Sciatic nerve (tissue), 2 donors: Measurements from ENCODE around the gene SPPL3. TPM values are rescaled to one million over a fixed set of nuclear protein-coding genes. Genes with fewer than 3 reads are reported as not detected.

Experiments used
- ATAC-seq: fragments of 200-7000 bp; cut with Tn5 transposase; one replicate; pipeline ENCODE4 v1.9.1; 2020; ENCODE audit warnings: mild to moderate bottlenecking, moderate library complexity
- DNase-seq: peaks from one replicate; pipeline ENCODE4 v3.0.0-alpha.2; 2020; ENCODE audit warnings: low spot score
- intact Hi-C: fragments of 100-400 bp; cut with DNase I; formaldehyde crosslinking; loops from one replicate; pipeline ENCODE4 v1.14.2; 2022
- total RNA-seq: library from RNA; stranded (reverse); fragmentation: NEBNext Ultra II Directional; extraction: Animal tissue kit (Norgen Biotek cat#: 25700); gene quantifications from one replicate; pipeline ENCODE4 v1.2.1, GENCODE V29; 2021
- donor health status: DM: no; HTN: no; CAD: no.
- donor health status: DM: no; HTN: no; CAD: no.

Gene SPPL3
- total RNA-seq, 1 donor from 2014 or later: 58.5 TPM

- ATAC-seq (no peak), DNase-seq (no peak)
- intact Hi-C loops: no loop called here
These were observed 183.0 kb downstream of the SPPL3 start for GRCh38 chr12:120720987-120721801.

DNA sequence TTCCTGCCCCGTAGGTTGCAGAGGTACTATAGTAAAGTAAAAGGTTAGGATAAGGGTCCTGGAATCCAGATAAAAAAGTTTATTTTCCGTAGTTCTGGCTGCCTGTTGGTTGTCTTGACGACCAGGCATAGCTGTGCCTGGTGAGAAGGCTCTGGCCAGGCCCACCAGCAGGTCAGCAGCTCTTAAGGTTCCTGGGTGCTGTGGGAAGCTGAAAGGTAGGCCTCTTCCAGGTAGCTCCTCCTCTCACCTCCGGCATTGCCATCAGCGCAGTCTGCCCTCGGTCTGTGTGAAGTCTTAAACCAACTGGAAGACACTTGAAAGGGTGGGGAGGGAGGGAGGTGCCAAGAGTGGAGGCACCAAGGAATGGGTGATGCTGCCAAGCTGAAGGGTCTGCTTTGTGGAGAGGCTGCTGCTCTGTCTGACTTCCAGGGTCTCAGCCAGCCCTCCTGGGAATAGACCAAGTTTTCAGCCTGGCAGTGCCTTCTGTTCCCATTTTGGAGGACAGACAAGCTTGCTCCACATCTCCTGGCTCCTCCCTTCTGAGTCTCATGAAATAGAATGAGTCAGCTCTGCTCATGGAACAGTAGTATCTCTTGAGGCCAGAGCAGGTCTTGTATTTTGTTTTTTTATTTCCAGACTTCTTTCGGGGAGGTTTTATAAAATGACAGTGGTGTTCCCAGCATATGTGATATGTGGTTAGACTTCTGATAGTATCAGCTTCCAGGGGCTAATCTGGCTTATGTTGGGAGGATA is 183.7 kb downstream of the SPPL3 start:
- peak; percentile 82 for ATAC-seq

DNA sequence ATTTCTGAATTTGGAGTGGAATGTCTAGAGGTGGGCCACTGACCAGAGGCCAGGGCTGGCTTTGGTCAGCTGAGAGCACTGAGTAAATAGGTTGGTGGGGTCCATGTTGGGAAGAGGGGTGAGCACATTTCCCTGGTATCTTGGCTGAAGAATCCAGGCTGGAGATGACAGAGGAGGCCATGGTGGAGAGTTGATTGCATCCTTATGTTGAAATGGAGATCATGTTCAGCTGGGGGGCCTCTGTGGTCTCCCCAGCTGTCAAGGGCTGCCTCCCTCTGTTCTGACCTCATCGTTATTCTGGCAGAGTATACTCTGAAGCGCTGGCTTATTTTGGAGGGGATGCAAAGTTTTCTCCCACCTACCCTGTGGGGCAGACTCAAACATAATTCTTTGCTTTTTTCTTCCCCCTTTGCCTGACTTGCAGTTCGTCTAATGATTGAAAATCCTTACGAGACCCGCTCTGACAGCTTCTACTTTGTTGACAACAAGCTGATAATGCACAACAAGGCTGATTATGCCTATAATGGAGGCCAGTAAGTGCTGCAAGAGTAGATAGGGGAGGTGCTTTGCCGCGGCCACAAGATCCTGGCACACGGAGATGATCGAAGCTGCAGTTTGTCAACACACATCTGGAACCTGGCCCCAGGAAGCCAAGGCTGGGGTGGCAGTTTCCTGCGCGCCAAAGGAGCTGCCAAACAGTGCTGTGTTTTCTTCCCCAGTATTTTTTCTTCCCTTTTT is 184.5 kb downstream of the SPPL3 start:
- intact Hi-C loops: loop anchor here (5.0 kb wide), 1 partner anchor 72 kb away; no protein-coding TSS in a partner anchor
- ATAC-seq (no peak), DNase-seq (no peak)

More for the DNA sequence above, 183.7 kb downstream of the SPPL3 start:
- DNase-seq: no peak
- intact Hi-C loops: no loop called here

DNA sequence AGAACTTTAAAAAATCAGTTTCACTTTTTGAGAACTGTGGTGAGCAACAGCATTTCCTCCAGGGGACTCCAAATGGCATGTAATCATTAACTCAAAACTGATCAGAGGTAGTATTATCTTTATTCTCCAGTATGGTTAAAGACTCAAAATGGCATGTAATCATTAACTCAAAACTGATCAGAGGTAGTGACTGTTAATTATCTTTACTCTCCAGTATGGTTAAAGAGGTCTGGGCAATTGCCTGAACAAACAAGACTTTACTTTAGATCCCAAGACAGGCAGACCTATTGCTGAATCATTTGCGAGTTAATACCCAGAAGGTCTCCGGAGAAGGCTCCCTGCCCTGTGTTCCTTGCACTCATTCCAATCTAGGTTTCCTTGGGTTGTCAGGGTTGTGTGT is 185.1 kb downstream of the SPPL3 start:
- ATAC-seq: no peak
- intact Hi-C loops: loop anchor here (5.0 kb wide), 1 partner anchor 72 kb away; no protein-coding TSS in a partner anchor

GRCh38 chr12:120718055-120718454 is 186.1 kb downstream of the SPPL3 start:
- DNase-seq (no peak), ATAC-seq (no peak)
- intact Hi-C loops: loop anchor here (5.0 kb wide), 1 partner anchor 71 kb away; no protein-coding TSS in a partner anchor

More for the DNA sequence above, 185.1 kb downstream of the SPPL3 start:
- DNase-seq: no peak

GRCh38 chr12:120713861-120714482 is 190.2 kb downstream of the SPPL3 start:
- peak; percentile 75 for DNase-seq
- ATAC-seq: peak; percentile 81
- intact Hi-C loops: no loop called here

- DNase-seq: no peak
- intact Hi-C loops: no loop called here
- ATAC-seq: no peak
These were observed 191.5 kb downstream of the SPPL3 start for GRCh38 chr12:120712610-120713009.

Other genes starting within 250 kb of the SPPL3 start
- 86.9 TPM for gene MLEC, start 217.2 kb downstream of the SPPL3 start, total RNA-seq
- 22.9 TPM for gene UNC119B, start 193.9 kb downstream of the SPPL3 start, total RNA-seq
- 14.2 TPM for gene ACADS, start 178.5 kb downstream of the SPPL3 start, total RNA-seq
- gene HNF1A, start 74.2 kb upstream of the SPPL3 start, total RNA-seq: not detected
- 12.4 TPM for gene C12orf43, start 112.1 kb upstream of the SPPL3 start, total RNA-seq
- gene OASL, start 134.9 kb upstream of the SPPL3 start, total RNA-seq: 1.3 TPM
- 24.5 TPM for gene P2RX7, start 228.5 kb upstream of the SPPL3 start, total RNA-seq